GM23338 (cell line): ENCODE data around the gene SPRED2. TPM values are rescaled to one million over a fixed set of nuclear protein-coding genes. Genes with fewer than 3 reads are reported as not detected.

Experiments used
- ATAC-seq: fragments of 200-7000 bp; cut with Tn5 transposase; 3 replicates; pipeline ENCODE4 v1.9.1; 2020
- DNase-seq: peaks from one replicate; pipeline ENCODE4 v3.0.0-alpha.2; 2015; ENCODE audit warnings: low spot score
- H2AFZ ChIP-seq: fragments of 200-600 bp; sonication (generic); 2 replicates; pipeline ENCODE4 v1.8.0; 2016; ENCODE audit warnings: antibody characterized with exemption, mild to moderate bottlenecking, moderate library complexity
- H3F3A ChIP-seq: fragments of 200-600 bp; sonication (generic); replicated peaks from 2 replicates; pipeline ENCODE4 v1.8.0; 2017; ENCODE audit warnings: antibody characterized with exemption, mixed run types, low read depth
- H3K27ac ChIP-seq: fragments of 200-600 bp; sonication (generic); 2 replicates; pipeline ENCODE4 v1.6.1; 2016; ENCODE audit warnings: low read depth
- H3K27me3 ChIP-seq: fragments of 200-600 bp; sonication (generic); 2 replicates; pipeline ENCODE4 v1.8.0; 2016; ENCODE audit warnings: mild to moderate bottlenecking, mixed run types, moderate library complexity; ENCODE audit not compliant: insufficient read depth
- H3K36me3 ChIP-seq: fragments of 200-600 bp; sonication (generic); 2 replicates; pipeline ENCODE4 v1.8.0; 2016; ENCODE audit warnings: mild to moderate bottlenecking; ENCODE audit not compliant: insufficient read depth
- H3K4me1 ChIP-seq: fragments of 200-600 bp; sonication (generic); 2 replicates; pipeline ENCODE4 v1.8.0; 2016; ENCODE audit warnings: mild to moderate bottlenecking, moderate library complexity; ENCODE audit not compliant: insufficient read depth
- H3K4me2 ChIP-seq: fragments of 200-600 bp; sonication (generic); 2 replicates; pipeline ENCODE4 v1.7.1; 2017; ENCODE audit warnings: mixed run types
- H3K4me3 ChIP-seq: fragments of 200-600 bp; sonication (generic); 2 replicates; pipeline ENCODE4 v1.6.1; 2016; ENCODE audit warnings: mixed run types
- H3K79me2 ChIP-seq: fragments of 200-600 bp; sonication (generic); replicated peaks from 2 replicates; pipeline ENCODE4 v1.8.0; 2017; ENCODE audit warnings: mild to moderate bottlenecking; ENCODE audit not compliant: insufficient read depth
- H3K9me2 ChIP-seq: fragments of 200-600 bp; sonication (generic); 2 replicates; pipeline ENCODE4 v1.8.0; 2017; ENCODE audit not compliant: insufficient read depth
- H4K20me1 ChIP-seq: fragments of 200-600 bp; sonication (generic); replicated peaks from 2 replicates; pipeline ENCODE4 v1.8.0; 2017; ENCODE audit warnings: mild to moderate bottlenecking; ENCODE audit not compliant: insufficient read depth
- H3K27ac Mint-ChIP-seq: 2 replicates; pipeline ENCODE4 v1.8.0; 2020; ENCODE audit warnings: inconsistent platforms, mild to moderate bottlenecking, moderate library complexity, mixed read lengths
- H3K27me3 Mint-ChIP-seq: 3 replicates; pipeline ENCODE4 v1.8.0; 2022; ENCODE audit warnings: low read depth, mild to moderate bottlenecking, moderate library complexity, mixed read lengths, inconsistent platforms; ENCODE audit not compliant: insufficient read depth, poor library complexity
- H3K36me3 Mint-ChIP-seq: 3 replicates; pipeline ENCODE4 v1.8.0; 2021; ENCODE audit warnings: low read depth, mild to moderate bottlenecking, inconsistent platforms, moderate library complexity, mixed read lengths
- H3K4me1 Mint-ChIP-seq: 3 replicates; pipeline ENCODE4 v1.8.0; 2020; ENCODE audit warnings: mild to moderate bottlenecking, inconsistent platforms, mixed read lengths
- H3K4me3 Mint-ChIP-seq: 3 replicates; pipeline ENCODE4 v1.8.0; 2021; ENCODE audit warnings: moderate library complexity, mild to moderate bottlenecking, inconsistent platforms, mixed read lengths
- H3K9me3 Mint-ChIP-seq: 3 replicates; pipeline ENCODE4 v1.8.0; 2020; ENCODE audit warnings: moderate library complexity, mild to moderate bottlenecking, inconsistent platforms, mixed read lengths
- CREB1 ChIP-seq: fragments of 250-450 bp; sonication (Bioruptor Pico); IDR thresholded peaks from 2 replicates; pipeline ENCODE4 v1.5.0; 2020; ENCODE audit warnings: low read depth, mild to moderate bottlenecking, moderate library complexity
- CTCF ChIP-seq, 2 experiments: fragments of 200-600 bp in 1 of 2; sonication (generic) in 1 of 2; conservative IDR thresholded peaks; 2 replicates each; pipeline versions ENCODE4 v1.5.1 to v1.6.1; 2016 to 2017; ENCODE audit warnings: antibody characterized with exemption in 2 of 2, low read depth in 2 of 2, mild to moderate bottlenecking in 2 of 2, moderate library complexity in 1 of 2
- ETS1 ChIP-seq: IDR thresholded peaks from 2 replicates; pipeline ENCODE4 v1.6.1; 2016; ENCODE audit warnings: antibody characterized with exemption
- EZH2 ChIP-seq: fragments of 200-600 bp; sonication (generic); IDR thresholded peaks from one replicate; pipeline ENCODE4 v1.8.0; 2017; ENCODE audit warnings: antibody characterized with exemption, mild to moderate bottlenecking, low read depth; ENCODE audit not compliant: unreplicated experiment
- EZH2phosphoT487 ChIP-seq: fragments of 200-600 bp; sonication (generic); IDR thresholded peaks from one replicate; pipeline ENCODE4 v1.8.1; 2018; ENCODE audit warnings: antibody characterized with exemption; ENCODE audit not compliant: unreplicated experiment
- JUNB ChIP-seq: IDR thresholded peaks from one replicate; pipeline ENCODE4 v1.6.1; 2016; ENCODE audit warnings: antibody characterized with exemption; ENCODE audit not compliant: unreplicated experiment
- POLR2AphosphoS5 ChIP-seq: IDR thresholded peaks from 2 replicates; pipeline ENCODE4 v1.6.1; 2016; ENCODE audit warnings: antibody characterized with exemption, low read depth
- REST ChIP-seq: IDR thresholded peaks from one replicate; pipeline ENCODE4 v1.6.1; 2018; ENCODE audit warnings: antibody characterized with exemption; ENCODE audit not compliant: unreplicated experiment
- STAT1 ChIP-seq: IDR thresholded peaks from one replicate; pipeline ENCODE4 v1.6.1; 2016; ENCODE audit warnings: antibody characterized with exemption; ENCODE audit not compliant: unreplicated experiment
- ZNF114 ChIP-seq: fragments of 250-450 bp; sonication (Bioruptor Pico); IDR thresholded peaks from 2 replicates; pipeline ENCODE4 v1.5.0; 2020; ENCODE audit warnings: mild to moderate bottlenecking, moderate library complexity
- ZNF331 ChIP-seq: fragments of 250-450 bp; sonication (Bioruptor Pico); IDR thresholded peaks from 2 replicates; pipeline ENCODE4 v1.5.0; 2020; ENCODE audit warnings: low read depth, mild to moderate bottlenecking, moderate library complexity
- ZNF462 ChIP-seq: fragments of 250-450 bp; sonication (Bioruptor Pico); IDR thresholded peaks from 2 replicates; pipeline ENCODE4 v1.5.0; 2020; ENCODE audit warnings: mild to moderate bottlenecking, moderate library complexity
- polyA plus RNA-seq: library from polyadenylated mRNA; unstranded; fragments of >200 nt; fragmentation: Nextera tagmentation; extraction: Ambion mirVana; gene quantifications from 2 replicates; pipeline ENCODE4 v1.2.1, GENCODE V29; 2016
- total RNA-seq: library from RNA; depleted of rRNA; stranded (reverse); fragments of >200 nt; shearing (Covaris generic); gene quantifications from 2 replicates; pipeline ENCODE4 v1.2.3, GENCODE V29; 2014

The SPRED2 gene
- total and polyA plus RNA-seq, 2 experiments from 2014 or later, result 8.7 to 13.0 TPM

GRCh38 chr2:65465124-65465523 is 32.7 kb upstream of the SPRED2 start:
- Histone ChIP-seq H3K4me3 (no peak overlapping the region), H4K20me1 (no peaks in the 10 kb centered on the region), H3K27ac (no peak overlapping the region), H3K79me2 (no peaks in the 10 kb centered on the region), H3K36me3 (no peaks in the 10 kb centered on the region), H3F3A (no peaks in the 10 kb centered on the region), H3K4me1 (no peaks in the 10 kb centered on the region), H2AFZ (no peak overlapping the region), H3K9me2 (no peaks in the 10 kb centered on the region), H3K4me2 (no peak overlapping the region), H3K27me3 (no peaks in the 10 kb centered on the region)
- Mint-ChIP-seq H3K27me3 (peaks cover 3% of the 10 kb centered on the region), H3K27ac (no peak overlapping the region), H3K9me3 (no peaks in the 10 kb centered on the region; the same call in 2 of the 3 replicates), H3K4me1 (no peaks in the 10 kb centered on the region), H3K4me3 (no peak overlapping the region), H3K36me3 (no peaks in the 10 kb centered on the region)
- ATAC-seq (no peak), DNase-seq (no peak)
- TF ChIP-seq EZH2phosphoT487, result no peak
- no peak for TF ChIP-seq POLR2AphosphoS5
- no peak for TF ChIP-seq CREB1 (CRISPR knock-in tag)
- no peak for TF ChIP-seq ZNF331
- TF ChIP-seq ZNF114 (CRISPR knock-in tag), result no peak
- TF ChIP-seq JUNB, result no peak
- TF ChIP-seq EZH2, result no peak
- no peak for TF ChIP-seq STAT1
- TF ChIP-seq REST, result no peak
- TF ChIP-seq CTCF (conservative IDR thresholded peaks at IDR 0.05; ENCODE audit: low read depth in 2 of 2), result no peak
- no peak for TF ChIP-seq ETS1
- no peak for TF ChIP-seq ZNF462 (CRISPR knock-in tag)
